ENCODE measurements around the gene ZNF879. TPM values are rescaled to one million over a fixed set of nuclear protein-coding genes. Genes with fewer than 3 reads are reported as not detected.

ZNF879 gene
- total RNA-seq, 1 experiment from 2014 or later = not detected

- Histone ChIP-seq H3K27ac (ENCODE audit: low read depth, low read length) (no peak overlapping the region), H3K79me2 (ENCODE audit: insufficient read depth, low read length) (no peaks in the 10 kb centered on the region), H3K9me3 (ENCODE audit: control insufficient read depth in 1 of 2, insufficient read depth in 1 of 2, low read depth in 1 of 2, low read length in 2 of 2) (peaks cover 4 to 8% of the 10 kb centered on the region in 2 experiments; a peak in 2 of 4 replicates), H3K36me3 (ENCODE audit: control insufficient read depth in 1 of 2, insufficient read depth in 2 of 2, low read length in 2 of 2) (no peaks in the 10 kb centered on the region), H3K9ac (ENCODE audit: low read length) (no peak overlapping the region), H2AFZ (ENCODE audit: low read depth, low read length, poor library complexity, severe bottlenecking) (no peak overlapping the region), H3K4me3 (replicated peaks in 1 of 2; ENCODE audit: low read depth in 1 of 2, low read length in 2 of 2) (no peak overlapping the region), H3K9me2 (ENCODE audit: insufficient read depth) (no peaks in the 10 kb centered on the region), H3K4me1 (ENCODE audit: control insufficient read depth in 1 of 2, insufficient read depth in 2 of 2, low read length in 2 of 2) (no peaks in the 10 kb centered on the region), H3K4me2 (ENCODE audit: low read length) (no peak overlapping the region), H3K27me3 (ENCODE audit: insufficient read depth, low read length) (no peaks in the 10 kb centered on the region), H4K20me1 (ENCODE audit: insufficient read depth) (no peaks in the 10 kb centered on the region)
- POLR2A ChIA-PET = no interaction called here
- ATAC-seq (no peak), DNase-seq (ENCODE audit: low read depth, low spot score) (no peak)
- RAD21 ChIA-PET (ENCODE audit: low non-redundant PET in 1 of 2, low total read pairs in 2 of 2, uncharacterized antibody in 2 of 2, unreplicated experiment in 2 of 2) = no interaction called here
- intact Hi-C loops (cut with micrococcal nuclease) = no loop called here
- TF ChIP-seq CBX3 (IDR thresholded peaks at IDR 0.05; ENCODE audit: low read depth) (no peak), ZBTB33 (IDR thresholded peaks at IDR 0.05; ENCODE audit: extremely low read depth, insufficient replicate concordance, low read length) (no peak), FOSL1 (IDR thresholded peaks at IDR 0.05; ENCODE audit: low read depth) (no peak), YY1 (IDR thresholded peaks at IDR 0.05; ENCODE audit: extremely low read depth, insufficient replicate concordance, low read depth, low read length) (no peak), CEBPB (IDR thresholded peaks at IDR 0.05; ENCODE audit: low read depth) (no peak), EGR1 (IDR thresholded peaks at IDR 0.05; ENCODE audit: low read depth) (no peak), RAD21 (IDR thresholded peaks at IDR 0.05; ENCODE audit: low read depth) (no peak), ELF1 (IDR thresholded peaks at IDR 0.05; ENCODE audit: borderline replicate concordance, low read depth) (no peak), SIN3A (IDR thresholded peaks at IDR 0.05; ENCODE audit: low read depth) (no peak), POLR2AphosphoS5 (IDR thresholded peaks at IDR 0.05; ENCODE audit: low read depth, low read length) (no peak), ZNF274 (IDR thresholded peaks at IDR 0.05; ENCODE audit: low read depth, low read length) (no peak)
- TF ChIP-seq, protein P1, sequence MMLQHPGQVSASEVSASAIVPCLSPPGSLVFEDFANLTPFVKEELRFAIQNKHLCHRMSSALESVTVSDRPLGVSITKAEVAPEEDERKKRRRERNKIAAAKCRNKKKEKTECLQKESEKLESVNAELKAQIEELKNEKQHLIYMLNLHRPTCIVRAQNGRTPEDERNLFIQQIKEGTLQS (IDR thresholded peaks at IDR 0.05) = no peak
- BruUV-seq (replicated peaks) = no TSS peak
- CTCF ChIA-PET = no interaction called here
These were observed 37.4 kb downstream of the ZNF879 start for GRCh38 chr5:179061025-179061424.
